ENCODE data around the gene SPRY2.

DNA sequence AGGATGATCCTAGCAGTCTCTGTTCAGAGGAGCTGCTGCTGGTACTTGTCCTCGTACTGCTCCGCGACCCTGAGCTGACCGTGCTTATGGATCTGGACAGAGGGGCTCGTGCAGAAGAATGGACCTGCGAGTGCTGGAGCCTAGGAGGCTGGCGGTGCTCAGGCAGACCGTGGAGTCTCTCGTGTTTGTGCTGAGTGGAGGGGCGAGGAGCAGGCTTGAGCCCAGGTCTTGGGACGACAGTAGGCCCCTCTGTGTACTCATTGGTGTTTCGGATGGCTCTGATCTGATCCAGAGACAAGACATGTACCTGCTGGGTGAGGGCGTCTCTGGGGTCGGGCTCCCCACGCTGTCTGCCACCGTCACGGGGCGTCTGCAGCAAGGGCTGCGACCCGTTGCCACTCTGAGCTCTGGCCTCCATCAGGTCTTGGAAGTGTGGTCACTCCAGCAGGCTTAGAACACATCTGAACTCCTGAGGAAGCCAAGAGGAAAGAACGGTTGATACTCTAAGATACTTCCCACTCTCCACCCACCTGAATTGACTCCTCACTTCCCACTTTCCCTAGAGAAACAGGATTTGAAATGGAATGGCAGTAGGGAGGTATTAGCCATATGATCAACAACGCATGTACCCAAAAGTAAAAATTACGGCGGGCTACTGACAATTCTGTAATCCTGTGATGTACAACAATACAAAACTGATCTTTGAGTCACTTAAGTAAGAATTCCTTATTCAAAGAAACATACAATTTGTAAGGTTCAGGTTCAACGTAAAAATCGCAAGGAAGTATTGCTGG, 3.4 kb downstream of the SPRY2 start:
- TF ChIP-seq POLR2AphosphoS5 (IDR thresholded peaks at IDR 0.05; ENCODE audit: low read depth, low read length) (no peak), POLR2A (IDR thresholded peaks at IDR 0.05; ENCODE audit: borderline replicate concordance, extremely low read depth, insufficient read depth, insufficient read length) (no peak), ZNF274 (IDR thresholded peaks at IDR 0.05; ENCODE audit: low read depth, low read length) (no peak), EZH2 (IDR thresholded peaks at IDR 0.05) (no peak), EZH2phosphoT487 (IDR thresholded peaks at IDR 0.05; ENCODE audit: borderline replicate concordance) (no peak), YY1 (IDR thresholded peaks at IDR 0.05; ENCODE audit: extremely low read depth, insufficient replicate concordance, low read depth, low read length) (no peak), SP1 (IDR thresholded peaks at IDR 0.05; ENCODE audit: low read depth) (no peak)
- TF ChIP-seq, protein P1, sequence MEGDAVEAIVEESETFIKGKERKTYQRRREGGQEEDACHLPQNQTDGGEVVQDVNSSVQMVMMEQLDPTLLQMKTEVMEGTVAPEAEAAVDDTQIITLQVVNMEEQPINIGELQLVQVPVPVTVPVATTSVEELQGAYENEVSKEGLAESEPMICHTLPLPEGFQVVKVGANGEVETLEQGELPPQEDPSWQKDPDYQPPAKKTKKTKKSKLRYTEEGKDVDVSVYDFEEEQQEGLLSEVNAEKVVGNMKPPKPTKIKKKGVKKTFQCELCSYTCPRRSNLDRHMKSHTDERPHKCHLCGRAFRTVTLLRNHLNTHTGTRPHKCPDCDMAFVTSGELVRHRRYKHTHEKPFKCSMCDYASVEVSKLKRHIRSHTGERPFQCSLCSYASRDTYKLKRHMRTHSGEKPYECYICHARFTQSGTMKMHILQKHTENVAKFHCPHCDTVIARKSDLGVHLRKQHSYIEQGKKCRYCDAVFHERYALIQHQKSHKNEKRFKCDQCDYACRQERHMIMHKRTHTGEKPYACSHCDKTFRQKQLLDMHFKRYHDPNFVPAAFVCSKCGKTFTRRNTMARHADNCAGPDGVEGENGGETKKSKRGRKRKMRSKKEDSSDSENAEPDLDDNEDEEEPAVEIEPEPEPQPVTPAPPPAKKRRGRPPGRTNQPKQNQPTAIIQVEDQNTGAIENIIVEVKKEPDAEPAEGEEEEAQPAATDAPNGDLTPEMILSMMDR (IDR thresholded peaks at IDR 0.05 in 2 of 3, conservative IDR thresholded peaks at IDR 0.05 in 1 of 3; ENCODE audit: borderline replicate concordance in 1 of 3, insufficient read depth in 1 of 3, low read depth in 2 of 3, low read length in 2 of 3), result no peak
- TF ChIP-seq, protein P2, sequence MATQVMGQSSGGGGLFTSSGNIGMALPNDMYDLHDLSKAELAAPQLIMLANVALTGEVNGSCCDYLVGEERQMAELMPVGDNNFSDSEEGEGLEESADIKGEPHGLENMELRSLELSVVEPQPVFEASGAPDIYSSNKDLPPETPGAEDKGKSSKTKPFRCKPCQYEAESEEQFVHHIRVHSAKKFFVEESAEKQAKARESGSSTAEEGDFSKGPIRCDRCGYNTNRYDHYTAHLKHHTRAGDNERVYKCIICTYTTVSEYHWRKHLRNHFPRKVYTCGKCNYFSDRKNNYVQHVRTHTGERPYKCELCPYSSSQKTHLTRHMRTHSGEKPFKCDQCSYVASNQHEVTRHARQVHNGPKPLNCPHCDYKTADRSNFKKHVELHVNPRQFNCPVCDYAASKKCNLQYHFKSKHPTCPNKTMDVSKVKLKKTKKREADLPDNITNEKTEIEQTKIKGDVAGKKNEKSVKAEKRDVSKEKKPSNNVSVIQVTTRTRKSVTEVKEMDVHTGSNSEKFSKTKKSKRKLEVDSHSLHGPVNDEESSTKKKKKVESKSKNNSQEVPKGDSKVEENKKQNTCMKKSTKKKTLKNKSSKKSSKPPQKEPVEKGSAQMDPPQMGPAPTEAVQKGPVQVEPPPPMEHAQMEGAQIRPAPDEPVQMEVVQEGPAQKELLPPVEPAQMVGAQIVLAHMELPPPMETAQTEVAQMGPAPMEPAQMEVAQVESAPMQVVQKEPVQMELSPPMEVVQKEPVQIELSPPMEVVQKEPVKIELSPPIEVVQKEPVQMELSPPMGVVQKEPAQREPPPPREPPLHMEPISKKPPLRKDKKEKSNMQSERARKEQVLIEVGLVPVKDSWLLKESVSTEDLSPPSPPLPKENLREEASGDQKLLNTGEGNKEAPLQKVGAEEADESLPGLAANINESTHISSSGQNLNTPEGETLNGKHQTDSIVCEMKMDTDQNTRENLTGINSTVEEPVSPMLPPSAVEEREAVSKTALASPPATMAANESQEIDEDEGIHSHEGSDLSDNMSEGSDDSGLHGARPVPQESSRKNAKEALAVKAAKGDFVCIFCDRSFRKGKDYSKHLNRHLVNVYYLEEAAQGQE (IDR thresholded peaks at IDR 0.05; ENCODE audit: low read depth), result no peak

Data from HCT116 (cell line).